Loucy (cell line): ENCODE measurements around the gene ZNF837.
"Not testable (repeated sequence)": the region's sequence is repeated elsewhere in the genome, so short reads cannot be mapped to it uniquely, and the experiment has no call there.

Experiments
- H2AFZ ChIP-seq: fragments of 200-600 bp; sonication (generic); 2 replicates; pipeline ENCODE4 v1.6.0; 2016; ENCODE audit warnings: antibody characterized with exemption, mild to moderate bottlenecking, low read length, moderate library complexity
- H3F3A ChIP-seq: fragments of 200-600 bp; 2 replicates; pipeline ENCODE4 v1.6.0; 2016; ENCODE audit warnings: antibody characterized with exemption, low read depth, mild to moderate bottlenecking
- H3K27me3 ChIP-seq: fragments of 200-600 bp; sonication (generic); 2 replicates; pipeline ENCODE4 v1.6.1; 2014; ENCODE audit warnings: low read length, mild to moderate bottlenecking; ENCODE audit not compliant: insufficient read depth, poor library complexity, severe bottlenecking
- H3K36me3 ChIP-seq: fragments of 200-600 bp; sonication (generic); 2 replicates; pipeline ENCODE4 v1.6.1; 2016; ENCODE audit warnings: low read length; ENCODE audit not compliant: insufficient read depth
- H3K4me1 ChIP-seq: fragments of 200-600 bp; sonication (generic); 2 replicates; pipeline ENCODE4 v1.5.1; 2014; ENCODE audit warnings: low read length, mild to moderate bottlenecking; ENCODE audit not compliant: insufficient read depth, poor library complexity, severe bottlenecking
- H3K4me2 ChIP-seq: fragments of 200-600 bp; sonication (generic); 2 replicates; pipeline ENCODE4 v1.6.0; 2014; ENCODE audit warnings: antibody characterized with exemption, low read length, low read depth, mild to moderate bottlenecking; ENCODE audit not compliant: poor library complexity, severe bottlenecking
- H3K4me3 ChIP-seq: fragments of 200-600 bp; sonication (generic); 2 replicates; pipeline ENCODE4 v1.5.1; 2014; ENCODE audit warnings: low read length, mild to moderate bottlenecking, mixed read lengths; ENCODE audit not compliant: poor library complexity, severe bottlenecking
- H3K79me2 ChIP-seq: fragments of 200-600 bp; sonication (generic); 2 replicates; pipeline ENCODE4 v1.6.1; 2014; ENCODE audit warnings: low read length; ENCODE audit not compliant: insufficient read depth
- H3K9ac ChIP-seq: fragments of 200-600 bp; sonication (generic); 2 replicates; pipeline ENCODE4 v1.6.0; 2014; ENCODE audit warnings: mild to moderate bottlenecking, low read depth, low read length, moderate library complexity; ENCODE audit not compliant: poor library complexity, severe bottlenecking
- H3K9me2 ChIP-seq: fragments of 200-600 bp; sonication (generic); replicated peaks from 2 replicates; pipeline ENCODE4 v1.6.1; 2016; ENCODE audit warnings: low read depth, low read length, mixed read lengths
- H3K9me3 ChIP-seq: fragments of 200-600 bp; sonication (generic); 2 replicates; pipeline ENCODE4 v1.6.1; 2014; ENCODE audit warnings: mild to moderate bottlenecking, antibody characterized with exemption, low read length, low read depth; ENCODE audit not compliant: insufficient read depth
- H4K20me1 ChIP-seq: fragments of 200-600 bp; sonication (generic); 2 replicates; pipeline ENCODE4 v1.6.0; 2014; ENCODE audit warnings: antibody characterized with exemption, low read length, mild to moderate bottlenecking; ENCODE audit not compliant: insufficient read depth, poor library complexity, severe bottlenecking
- CTCF ChIP-seq: fragments of 200-600 bp; sonication (generic); conservative IDR thresholded peaks from 2 replicates; pipeline ENCODE4 v1.5.1; 2014; ENCODE audit warnings: mild to moderate bottlenecking, antibody characterized with exemption, low read length
- EZH2phosphoT487 ChIP-seq: fragments of 200-600 bp; IDR thresholded peaks from 2 replicates; pipeline ENCODE4 v1.6.1; 2018; ENCODE audit warnings: antibody characterized with exemption, mild to moderate bottlenecking, moderate library complexity, borderline replicate concordance

ZNF837 gene

GRCh38 chr19:58381460-58382212 lies 806 bp upstream of the ZNF837 start:
- Histone ChIP-seq H3F3A (no peaks in the 10 kb centered on the region), H3K4me1 (peaks cover 23% of the 10 kb centered on the region), H3K79me2 (peaks cover 17% of the 10 kb centered on the region; the same call in 1 of the 2 replicates), H3K36me3 (no peaks in the 10 kb centered on the region), H3K9me2 (no peaks in the 10 kb centered on the region), H3K9me3 (no peaks in the 10 kb centered on the region), H2AFZ (no peak overlapping the region; the same call in 1 of the 2 replicates), H3K4me2 (peak overlapping the region; percentile 84), H4K20me1 (no peaks in the 10 kb centered on the region), H3K27me3 (no peaks in the 10 kb centered on the region), H3K4me3 (peak overlapping the region; percentile 77), H3K9ac (peak overlapping the region; percentile 59)
- TF ChIP-seq EZH2phosphoT487 (no peak), CTCF (no peak)

DNA sequence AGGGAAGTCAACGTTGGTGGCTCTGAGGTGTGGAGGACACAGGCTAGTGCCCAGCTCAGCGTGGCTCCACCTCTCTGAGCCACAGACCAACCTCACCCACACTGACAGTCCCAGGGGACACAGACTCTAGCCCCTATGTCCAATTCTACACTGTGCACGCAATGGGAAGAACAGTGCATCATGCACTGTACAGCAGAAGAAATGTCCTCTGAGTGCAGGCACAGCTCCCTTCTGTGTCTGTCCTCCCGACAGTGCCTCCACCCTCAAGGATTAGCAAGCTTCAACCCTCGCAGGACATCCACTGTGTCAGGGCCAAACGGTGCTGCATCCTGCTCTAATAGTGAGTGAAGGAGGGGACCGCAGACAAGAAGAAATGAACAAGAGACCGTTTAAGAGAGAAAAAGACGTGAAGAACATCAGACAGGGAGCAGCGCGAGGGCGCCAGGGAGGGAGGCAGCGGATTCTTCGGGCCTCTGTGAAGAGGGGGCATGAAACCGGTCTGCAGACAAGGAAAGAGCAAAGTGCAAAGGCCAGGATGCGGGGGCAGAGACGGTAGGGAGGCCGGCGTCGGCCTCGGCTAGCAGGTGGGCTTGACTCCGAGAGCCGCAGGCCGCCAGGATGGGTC lies 681 bp downstream of the ZNF837 start:
- Histone ChIP-seq H3F3A (no peaks in the 10 kb centered on the region), H3K4me1 (peaks cover 11% of the 10 kb centered on the region), H3K79me2 (peaks cover 6% of the 10 kb centered on the region; the same call in 1 of the 2 replicates), H3K36me3 (no peaks in the 10 kb centered on the region), H2AFZ (peak overlapping the region; percentile 92), H4K20me1 (no peaks in the 10 kb centered on the region), H3K9ac (peak overlapping the region; percentile 83), H3K4me2 (peak overlapping the region; percentile 81), H3K27me3 (no peaks in the 10 kb centered on the region), H3K4me3 (peak overlapping the region; percentile 77), H3K9me2 (no peaks in the 10 kb centered on the region), H3K9me3 (no peaks in the 10 kb centered on the region)
- no peak for TF ChIP-seq EZH2phosphoT487
- TF ChIP-seq CTCF = no peak

- peak overlapping the region; percentile 77 for H3K4me3 ChIP-seq
- TF ChIP-seq CTCF (no peak), EZH2phosphoT487 (no peak)
- no peak overlapping the region for H2AFZ ChIP-seq
- no peaks in the 10 kb centered on the region for H3K36me3 ChIP-seq
- peaks cover 9% of the 10 kb centered on the region for H3K4me1 ChIP-seq
- H3K27me3 ChIP-seq = no peaks in the 10 kb centered on the region
- no peaks in the 10 kb centered on the region for H4K20me1 ChIP-seq
- no peaks in the 10 kb centered on the region for H3K9me2 ChIP-seq
- peak overlapping the region; percentile 83 for H3K9ac ChIP-seq
- H3K9me3 ChIP-seq = no peaks in the 10 kb centered on the region
- H3F3A ChIP-seq = no peaks in the 10 kb centered on the region
- no peaks in the 10 kb centered on the region for H3K79me2 ChIP-seq
- H3K4me2 ChIP-seq = peak overlapping the region; percentile 81
Observed at GRCh38 chr19:58379246-58379645, 1.6 kb downstream of the ZNF837 start.

GRCh38 chr19:58376724-58377123 lies 4.1 kb downstream of the ZNF837 start:
- not testable (repeated sequence) for H2AFZ ChIP-seq, H3K9ac ChIP-seq, H3K4me2 ChIP-seq, H3K9me2 ChIP-seq, H4K20me1 ChIP-seq, H3K4me1 ChIP-seq, H3F3A ChIP-seq, H3K4me3 ChIP-seq, H3K9me3 ChIP-seq, H3K27me3 ChIP-seq, H3K36me3 ChIP-seq, H3K79me2 ChIP-seq
